ENCODE measurements around the gene PDE4D. TPM values are rescaled to one million over a fixed set of nuclear protein-coding genes. Genes with fewer than 3 reads are reported as not detected.

PDE4D gene
- total and polyA plus RNA-seq, 2 donors (not counting 1 experiment from before 2014, with no cell fraction given) = 14.9 to 171 TPM

DNA sequence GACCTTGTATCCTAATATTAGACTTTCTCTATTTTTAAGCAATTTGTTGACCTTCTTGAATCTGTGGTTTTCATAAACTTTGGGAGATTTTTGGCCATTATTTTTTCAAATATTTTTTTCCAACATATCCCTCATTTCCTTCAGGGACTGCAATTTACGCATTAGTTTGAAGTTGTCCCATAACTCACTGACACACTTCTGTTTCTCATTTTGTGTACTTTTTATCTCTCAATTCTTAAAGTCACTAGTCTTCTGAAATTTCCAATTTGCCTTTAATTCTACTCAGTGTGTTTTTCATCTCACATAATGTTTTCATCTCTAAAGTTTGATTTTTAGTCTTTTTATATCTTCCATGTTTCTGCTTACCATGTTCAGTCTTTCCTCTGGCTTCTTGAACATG is 953.9 kb downstream of the PDE4D start:
- DNase-seq (no peak), ATAC-seq (ENCODE audit: low read depth) (no peak)
- no peak overlapping the region for H3K27ac ChIP-seq (ENCODE audit: low read length in 2 of 2)
- no peaks in the 10 kb centered on the region for H3K79me2 ChIP-seq (ENCODE audit: control insufficient read depth, insufficient read depth, low read length)
- H3K9ac ChIP-seq (ENCODE audit: low read length) = no peak overlapping the region
- Mint-ChIP-seq H3K9me3 (ENCODE audit: insufficient read depth) (peaks cover 6% of the 10 kb centered on the region), H3K4me1 (no peaks in the 10 kb centered on the region), H3K4me3 (no peak overlapping the region), H3K27me3 (peaks cover 14% of the 10 kb centered on the region), H3K27ac (no peak overlapping the region)
- H4K20me1 ChIP-seq (ENCODE audit: control insufficient read depth, insufficient read depth, low read length, poor library complexity, severe bottlenecking) = no peaks in the 10 kb centered on the region
- H3K4me2 ChIP-seq (replicated peaks; ENCODE audit: low read depth, low read length, poor library complexity, severe bottlenecking) = no peak overlapping the region
- intact Hi-C loops (cut with micrococcal nuclease) = no loop called here
- no peak overlapping the region for H3K4me3 ChIP-seq (ENCODE audit: control extremely low read depth in 1 of 5, extremely low read depth in 1 of 5, insufficient read depth in 1 of 5, low read depth in 2 of 5, low read length in 4 of 5)
- WGBS (ENCODE audit: insufficient coverage) = no CpG with 5 or more reads among the region's 1 CpG
- H3K9me3 ChIP-seq (ENCODE audit: control extremely low read depth in 1 of 3, control insufficient read depth in 2 of 3, insufficient read depth in 1 of 3, low read length in 2 of 3) = peaks cover 0 to 5% (median 0%) of the 10 kb centered on the region in 3 donors
- H3K36me3 ChIP-seq (replicated peaks in 1 of 2; ENCODE audit: control extremely low read depth in 1 of 2, control insufficient read depth in 1 of 2, extremely low read depth in 1 of 2, insufficient read depth in 2 of 2, low read length in 1 of 2) = no peaks in the 10 kb centered on the region
- no peaks in the 10 kb centered on the region for H3K4me1 ChIP-seq (ENCODE audit: control insufficient read depth in 2 of 2, insufficient read depth in 2 of 2, low read length in 2 of 2)
- TF ChIP-seq EZH2 (IDR thresholded peaks at IDR 0.05; ENCODE audit: borderline replicate concordance, insufficient read depth, low read depth, low read length, poor library complexity, severe bottlenecking) (no peak), CTCF (IDR thresholded peaks at IDR 0.05) (no peak)
- ChIA-PET CTCF (no interaction called here), POLR2A (no interaction called here)
- H3K27me3 ChIP-seq (replicated peaks in 1 of 4; ENCODE audit: control extremely low read depth in 1 of 4, control insufficient read depth in 3 of 4, insufficient read depth in 4 of 4, low read length in 3 of 4) = peaks cover 0 to 3% (median 0%) of the 10 kb centered on the region in 4 experiments
- H2AFZ ChIP-seq (ENCODE audit: insufficient read depth, low read depth, low read length, poor library complexity, severe bottlenecking) = no peak overlapping the region

- TF ChIP-seq EZH2 (IDR thresholded peaks at IDR 0.05; ENCODE audit: borderline replicate concordance, insufficient read depth, low read depth, low read length, poor library complexity, severe bottlenecking) = no peak
- no peak for TF ChIP-seq CTCF (IDR thresholded peaks at IDR 0.05)
- H3K27ac Mint-ChIP-seq = no peak overlapping the region
- no peaks in the 10 kb centered on the region for H3K4me1 Mint-ChIP-seq
- Histone ChIP-seq H4K20me1 (ENCODE audit: control insufficient read depth, insufficient read depth, low read length, poor library complexity, severe bottlenecking) (no peaks in the 10 kb centered on the region), H3K27ac (ENCODE audit: low read length in 2 of 2) (no peak overlapping the region), H3K27me3 (replicated peaks in 1 of 4; ENCODE audit: control extremely low read depth in 1 of 4, control insufficient read depth in 3 of 4, insufficient read depth in 4 of 4, low read length in 3 of 4) (peaks cover 0 to 3% (median 0%) of the 10 kb centered on the region in 4 experiments), H3K4me1 (ENCODE audit: control insufficient read depth in 2 of 2, insufficient read depth in 2 of 2, low read length in 2 of 2) (no peaks in the 10 kb centered on the region), H3K4me3 (ENCODE audit: control extremely low read depth in 1 of 5, extremely low read depth in 1 of 5, insufficient read depth in 1 of 5, low read depth in 2 of 5, low read length in 4 of 5) (no peak overlapping the region), H3K79me2 (ENCODE audit: control insufficient read depth, insufficient read depth, low read length) (no peaks in the 10 kb centered on the region), H3K9ac (ENCODE audit: low read length) (no peak overlapping the region), H3K9me3 (ENCODE audit: control extremely low read depth in 1 of 3, control insufficient read depth in 2 of 3, insufficient read depth in 1 of 3, low read length in 2 of 3) (peaks cover 0 to 5% (median 0%) of the 10 kb centered on the region in 3 donors), H3K36me3 (replicated peaks in 1 of 2; ENCODE audit: control extremely low read depth in 1 of 2, control insufficient read depth in 1 of 2, extremely low read depth in 1 of 2, insufficient read depth in 2 of 2, low read length in 1 of 2) (no peaks in the 10 kb centered on the region), H3K4me2 (replicated peaks; ENCODE audit: low read depth, low read length, poor library complexity, severe bottlenecking) (no peak overlapping the region), H2AFZ (ENCODE audit: insufficient read depth, low read depth, low read length, poor library complexity, severe bottlenecking) (no peak overlapping the region)
- no peak for DNase-seq
- CTCF ChIA-PET = no interaction called here
- H3K9me3 Mint-ChIP-seq (ENCODE audit: insufficient read depth) = peaks cover 6% of the 10 kb centered on the region
- intact Hi-C loops (cut with micrococcal nuclease) = no loop called here
- peaks cover 13% of the 10 kb centered on the region for H3K27me3 Mint-ChIP-seq
- H3K4me3 Mint-ChIP-seq = no peak overlapping the region
- WGBS (ENCODE audit: insufficient coverage) = 83% methylated on average over 9 of the region's 10 CpGs
- POLR2A ChIA-PET = no interaction called here
- no peak for ATAC-seq (ENCODE audit: low read depth)
Observed at GRCh38 chr5:58938563-58939424, 954.7 kb downstream of the PDE4D start.
